ENCODE measurements around the gene LRP10. TPM values are rescaled to one million over a fixed set of nuclear protein-coding genes. Genes with fewer than 3 reads are reported as not detected.
"Not testable (repeated sequence)": the region's sequence is repeated elsewhere in the genome, so short reads cannot be mapped to it uniquely, and the experiment has no call there.

The LRP10 gene
- total and polyA plus RNA-seq, 5 donors: 28.7 to 89.7 (median 74.9) TPM

DNA sequence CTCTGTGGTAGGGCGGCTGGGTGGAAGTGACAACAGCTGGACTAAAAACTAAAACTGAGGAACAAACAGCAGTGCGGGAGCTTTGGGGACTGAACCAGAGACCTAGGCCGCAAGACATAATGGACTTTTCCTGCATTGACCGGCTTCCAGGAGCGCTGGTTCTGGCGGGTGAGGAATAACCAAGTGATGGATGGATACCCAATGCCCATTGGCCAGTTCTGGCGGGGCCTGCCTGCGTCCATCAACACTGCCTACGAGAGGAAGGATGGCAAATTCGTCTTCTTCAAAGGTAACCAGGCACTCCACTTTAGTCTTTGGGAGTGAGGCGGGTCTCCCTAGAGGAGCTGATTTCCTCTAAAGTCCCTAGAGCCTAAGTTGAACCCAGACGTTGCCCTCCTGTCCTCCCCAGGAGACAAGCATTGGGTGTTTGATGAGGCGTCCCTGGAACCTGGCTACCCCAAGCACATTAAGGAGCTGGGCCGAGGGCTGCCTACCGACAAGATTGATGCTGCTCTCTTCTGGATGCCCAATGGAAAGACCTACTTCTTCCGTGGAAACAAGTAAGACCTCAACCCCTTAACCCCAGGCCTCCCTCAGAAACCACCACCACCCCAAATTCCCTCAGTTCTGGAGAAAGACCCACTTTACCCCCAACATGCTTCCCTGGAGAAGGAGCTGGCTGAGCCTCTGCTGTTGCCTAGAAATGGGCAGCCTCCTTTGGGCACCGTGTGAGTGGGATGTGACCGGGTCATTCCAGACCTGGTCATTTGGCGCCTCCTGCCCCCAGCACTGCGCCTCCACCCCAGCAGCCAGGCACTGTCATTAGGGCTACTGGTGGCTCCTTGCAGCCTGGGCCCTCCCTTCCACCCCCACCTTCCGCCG lies 27.1 kb upstream of the LRP10 start:
- Histone ChIP-seq H3K27me3 (ENCODE audit: control insufficient read depth, insufficient read depth) (no peaks in the 10 kb centered on the region), H3K27ac (ENCODE audit: low read length) (no peak overlapping the region), H3K4me3 (ENCODE audit: low read length) (no peak overlapping the region), H3K9me3 (ENCODE audit: control insufficient read depth, low read length) (no peaks in the 10 kb centered on the region), H3K4me1 (ENCODE audit: control insufficient read depth, insufficient read depth, low read length) (peaks cover 14% of the 10 kb centered on the region)
- 88% methylated on average over 22 of the region's 22 CpGs for WGBS
- intact Hi-C loops (cut with DNase I): no loop called here
- ATAC-seq (no peak), DNase-seq (no peak)

DNA sequence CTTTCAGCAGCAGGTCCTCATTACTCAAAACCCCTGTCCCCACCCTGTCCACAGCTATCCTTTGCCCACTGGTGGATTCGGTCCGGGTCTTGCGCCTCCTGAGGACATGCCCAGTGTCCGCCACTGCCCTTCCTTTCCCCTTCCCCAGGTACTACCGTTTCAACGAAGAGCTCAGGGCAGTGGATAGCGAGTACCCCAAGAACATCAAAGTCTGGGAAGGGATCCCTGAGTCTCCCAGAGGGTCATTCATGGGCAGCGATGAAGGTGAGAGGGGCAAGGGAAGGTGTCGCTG lies 26.5 kb upstream of the LRP10 start:
- no peaks in the 10 kb centered on the region for H3K9me3 ChIP-seq (ENCODE audit: control insufficient read depth, low read length)
- no peak overlapping the region for H3K27ac ChIP-seq (ENCODE audit: low read length)
- H3K27me3 ChIP-seq (ENCODE audit: control insufficient read depth, insufficient read depth): no peaks in the 10 kb centered on the region
- WGBS: 84% methylated on average over 9 of the region's 9 CpGs
- H3K4me1 ChIP-seq (ENCODE audit: control insufficient read depth, insufficient read depth, low read length): peaks cover 16% of the 10 kb centered on the region
- H3K4me3 ChIP-seq (ENCODE audit: low read length): no peak overlapping the region
- intact Hi-C loops (cut with DNase I): no loop called here
- no peak for ATAC-seq
- DNase-seq: no peak

DNA sequence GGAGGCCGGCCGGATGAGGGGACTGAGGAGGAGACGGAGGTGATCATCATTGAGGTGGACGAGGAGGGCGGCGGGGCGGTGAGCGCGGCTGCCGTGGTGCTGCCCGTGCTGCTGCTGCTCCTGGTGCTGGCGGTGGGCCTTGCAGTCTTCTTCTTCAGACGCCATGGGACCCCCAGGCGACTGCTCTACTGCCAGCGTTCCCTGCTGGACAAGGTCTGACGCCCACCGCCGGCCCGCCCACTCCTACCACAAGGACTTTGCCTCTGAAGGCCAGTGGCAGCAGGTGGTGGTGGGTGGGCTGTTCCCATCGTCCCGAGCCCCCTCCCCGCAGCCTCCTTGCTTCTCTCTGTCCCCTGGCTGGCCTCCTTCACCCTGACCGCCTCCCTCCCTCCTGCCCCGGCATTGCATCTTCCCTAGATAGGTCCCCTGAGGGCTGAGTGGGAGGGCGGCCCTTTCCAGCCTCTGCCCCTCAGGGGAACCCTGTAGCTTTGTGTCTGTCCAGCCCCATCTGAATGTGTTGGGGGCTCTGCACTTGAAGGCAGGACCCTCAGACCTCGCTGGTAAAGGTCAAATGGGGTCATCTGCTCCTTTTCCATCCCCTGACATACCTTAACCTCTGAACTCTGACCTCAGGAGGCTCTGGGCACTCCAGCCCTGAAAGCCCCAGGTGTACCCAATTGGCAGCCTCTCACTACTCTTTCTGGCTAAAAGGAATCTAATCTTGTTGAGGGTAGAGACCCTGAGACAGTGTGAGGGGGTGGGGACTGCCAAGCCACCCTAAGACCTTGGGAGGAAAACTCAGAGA lies 25.5 kb upstream of the LRP10 start:
- intact Hi-C loops (cut with DNase I): no loop called here
- Histone ChIP-seq H3K9me3 (ENCODE audit: control insufficient read depth, low read length) (no peaks in the 10 kb centered on the region), H3K27ac (ENCODE audit: low read length) (no peak overlapping the region), H3K27me3 (ENCODE audit: control insufficient read depth, insufficient read depth) (no peaks in the 10 kb centered on the region), H3K4me3 (ENCODE audit: low read length) (no peak overlapping the region), H3K4me1 (ENCODE audit: control insufficient read depth, insufficient read depth, low read length) (peaks cover 20% of the 10 kb centered on the region)
- WGBS: 81% methylated on average over 26 of the region's 26 CpGs
- ATAC-seq: no peak
- DNase-seq: peak in 1 of 3 donors; percentile 57

- ATAC-seq: no peak
- Histone ChIP-seq H3K4me3 (ENCODE audit: low read length) (no peak overlapping the region), H3K4me1 (ENCODE audit: control insufficient read depth, insufficient read depth, low read length) (peaks cover 25% of the 10 kb centered on the region), H3K27ac (ENCODE audit: low read length) (peak overlapping the region; percentile 5), H3K27me3 (ENCODE audit: control insufficient read depth, insufficient read depth) (no peaks in the 10 kb centered on the region), H3K9me3 (ENCODE audit: control insufficient read depth, low read length) (no peaks in the 10 kb centered on the region)
- intact Hi-C loops (cut with DNase I): no loop called here
- no peak for DNase-seq
- 71% methylated on average over 11 of the region's 11 CpGs for WGBS
These were observed 24.7 kb upstream of the LRP10 start for GRCh38 chr14:22846811-22847307.

GRCh38 chr14:22847661-22848341 lies 23.7 kb upstream of the LRP10 start:
- Histone ChIP-seq H3K27ac (ENCODE audit: low read length) (peak overlapping the region; percentile 94), H3K4me1 (ENCODE audit: control insufficient read depth, insufficient read depth, low read length) (peaks cover 25% of the 10 kb centered on the region), H3K9me3 (ENCODE audit: control insufficient read depth, low read length) (no peaks in the 10 kb centered on the region), H3K27me3 (ENCODE audit: control insufficient read depth, insufficient read depth) (no peaks in the 10 kb centered on the region), H3K4me3 (ENCODE audit: low read length) (no peak overlapping the region)
- ATAC-seq: no peak
- intact Hi-C loops (cut with DNase I): no loop called here
- peak in 1 of 3 donors; percentile 56 for DNase-seq
- WGBS: 40% methylated on average over 14 of the region's 14 CpGs

DNA sequence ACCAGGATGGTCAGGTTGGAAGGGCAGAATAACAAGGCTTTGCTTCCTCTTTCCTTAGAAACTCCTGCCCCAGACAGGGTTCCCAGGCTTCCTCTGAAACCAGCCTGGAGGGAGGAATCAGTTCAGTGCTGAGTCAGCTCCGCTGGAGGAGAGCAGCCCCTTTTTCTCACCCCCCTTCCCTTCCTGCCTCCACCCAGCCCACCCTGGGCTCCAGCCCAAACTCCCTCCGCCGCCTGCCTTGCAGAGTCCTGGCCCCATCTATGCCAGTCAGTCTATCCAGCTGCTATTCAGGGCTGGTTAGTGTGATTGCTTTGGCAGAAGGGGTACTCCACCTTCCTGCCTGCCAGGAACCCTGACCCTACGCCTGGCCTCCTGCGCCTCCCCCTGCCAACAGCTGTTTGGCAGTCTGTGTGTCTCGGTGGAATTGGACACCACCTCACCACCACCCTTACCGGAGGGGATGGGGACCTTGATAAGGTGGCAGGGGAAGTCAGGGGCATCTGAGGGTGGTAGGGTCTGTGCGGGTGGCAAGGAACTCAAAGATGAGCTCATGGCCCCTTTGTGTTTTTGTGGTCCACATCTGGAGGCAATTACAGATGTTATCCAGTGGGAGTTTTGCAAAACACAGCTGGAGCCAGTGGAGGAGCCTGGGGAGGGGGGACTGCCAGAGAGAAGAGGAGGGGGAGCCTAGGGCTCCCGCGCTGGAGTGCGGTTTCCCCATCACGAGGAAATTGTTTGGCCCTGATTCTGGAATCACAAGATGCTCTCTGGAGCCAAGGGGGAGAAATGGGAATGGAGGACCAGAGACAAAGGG lies 23.0 kb upstream of the LRP10 start:
- Histone ChIP-seq H3K4me3 (ENCODE audit: low read length) (no peak overlapping the region), H3K4me1 (ENCODE audit: control insufficient read depth, insufficient read depth, low read length) (peaks cover 25% of the 10 kb centered on the region)
- intact Hi-C loops (cut with DNase I): no loop called here

GRCh38 chr14:22849212-22849819 lies 22.2 kb upstream of the LRP10 start:
- intact Hi-C loops (cut with DNase I): no loop called here
- Histone ChIP-seq H3K9me3 (ENCODE audit: control insufficient read depth, low read length) (no peaks in the 10 kb centered on the region), H3K27me3 (ENCODE audit: control insufficient read depth, insufficient read depth) (no peaks in the 10 kb centered on the region), H3K4me1 (ENCODE audit: control insufficient read depth, insufficient read depth, low read length) (peaks cover 25% of the 10 kb centered on the region), H3K4me3 (ENCODE audit: low read length) (no peak overlapping the region), H3K27ac (ENCODE audit: low read length) (peak overlapping the region; percentile 94)
- 48% methylated on average over 19 of the region's 19 CpGs for WGBS
- DNase-seq (peak; percentile 79 to 92 (median 89)), ATAC-seq (peak; percentile 9 to 19)

More for the DNA sequence above, 23.0 kb upstream of the LRP10 start:
- peak; percentile 82 to 94 (median 90) for DNase-seq
- H3K9me3 ChIP-seq (ENCODE audit: control insufficient read depth, low read length): no peaks in the 10 kb centered on the region
- peak; percentile 69 to 70 for ATAC-seq
- WGBS: 4% methylated on average over 12 of the region's 12 CpGs
- H3K27me3 ChIP-seq (ENCODE audit: control insufficient read depth, insufficient read depth): no peaks in the 10 kb centered on the region
- H3K27ac ChIP-seq (ENCODE audit: low read length): peak overlapping the region; percentile 94

- no peaks in the 10 kb centered on the region for H3K9me3 ChIP-seq (ENCODE audit: control insufficient read depth, low read length)
- no peaks in the 10 kb centered on the region for H3K27me3 ChIP-seq (ENCODE audit: control insufficient read depth, insufficient read depth)
- intact Hi-C loops (cut with DNase I): loop anchor here in 3 of 4 donors (1.0 to 10.0 kb wide), 5 partner anchors 28 to 466 kb away; no protein-coding TSS in a partner anchor
- 36% methylated on average over 9 of the region's 9 CpGs for WGBS
- H3K4me1 ChIP-seq (ENCODE audit: control insufficient read depth, insufficient read depth, low read length): peaks cover 25% of the 10 kb centered on the region
- H3K4me3 ChIP-seq (ENCODE audit: low read length): no peak overlapping the region
- peak; percentile 95 to 98 (median 97) for DNase-seq
- H3K27ac ChIP-seq (ENCODE audit: low read length): peak overlapping the region; percentile 82
- peak; percentile 82 to 86 for ATAC-seq
These were observed 20.4 kb upstream of the LRP10 start for GRCh38 chr14:22850944-22851764.

GRCh38 chr14:22852178-22852577 lies 19.4 kb upstream of the LRP10 start:
- intact Hi-C loops (cut with DNase I): loop anchor here (2.0 to 10.0 kb wide), 5 partner anchors 29 to 467 kb away; no protein-coding TSS in a partner anchor
- H3K27ac ChIP-seq (ENCODE audit: low read length); H3K9me3 ChIP-seq (ENCODE audit: control insufficient read depth, low read length); ATAC-seq; DNase-seq; H3K4me3 ChIP-seq (ENCODE audit: low read length); H3K27me3 ChIP-seq (ENCODE audit: control insufficient read depth, insufficient read depth): not testable (repeated sequence)
- peaks cover 25% of the 10 kb centered on the region for H3K4me1 ChIP-seq (ENCODE audit: control insufficient read depth, insufficient read depth, low read length)
- 85% methylated on average over 11 of the region's 12 CpGs for WGBS
